Stimulated activated CD4-positive, alpha-beta T cell treated with anti-CD3 and anti-CD28 coated beads, Interleukin-1b, Interleukin-23, amount 100 ng/mL, for 24 hours (primary cell): Measurements from ENCODE around the gene NHSL2.

ENCODE experiments used
- DNase-seq, 4 experiments: peaks; one replicate each; pipeline ENCODE4 v3.0.0-alpha.2; 2020; ENCODE audit warnings: low read depth in 4 of 4, low spot score in 1 of 4

NHSL2 gene

DNA sequence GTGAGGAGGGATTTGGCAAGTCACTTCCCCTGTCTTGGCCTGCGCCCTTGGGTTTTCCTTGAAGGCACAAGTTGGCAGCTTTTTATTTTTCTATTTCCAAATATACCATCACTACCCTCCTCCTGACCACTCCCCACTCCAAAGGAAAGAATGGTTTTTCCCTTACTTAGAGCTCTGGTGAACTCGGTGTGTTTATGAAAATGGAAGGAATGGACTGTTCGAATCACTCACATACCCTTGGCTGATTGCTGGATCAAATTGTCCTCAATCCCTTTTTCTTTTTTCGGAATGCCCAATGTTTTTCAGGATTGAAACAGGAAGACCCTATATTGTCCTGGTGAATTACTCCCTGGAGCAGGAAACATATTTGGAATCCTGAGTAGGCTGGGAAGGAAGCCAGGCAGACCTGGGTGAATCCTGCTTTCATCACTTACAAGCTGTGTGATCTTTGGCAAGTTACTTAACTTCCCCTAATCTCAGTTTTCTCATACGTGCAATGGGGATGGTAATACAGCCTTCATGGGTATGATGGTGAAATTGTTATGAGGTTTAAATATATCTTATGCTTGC is 150.4 kb downstream of the NHSL2 start:
- DNase-seq, result no peak

DNA sequence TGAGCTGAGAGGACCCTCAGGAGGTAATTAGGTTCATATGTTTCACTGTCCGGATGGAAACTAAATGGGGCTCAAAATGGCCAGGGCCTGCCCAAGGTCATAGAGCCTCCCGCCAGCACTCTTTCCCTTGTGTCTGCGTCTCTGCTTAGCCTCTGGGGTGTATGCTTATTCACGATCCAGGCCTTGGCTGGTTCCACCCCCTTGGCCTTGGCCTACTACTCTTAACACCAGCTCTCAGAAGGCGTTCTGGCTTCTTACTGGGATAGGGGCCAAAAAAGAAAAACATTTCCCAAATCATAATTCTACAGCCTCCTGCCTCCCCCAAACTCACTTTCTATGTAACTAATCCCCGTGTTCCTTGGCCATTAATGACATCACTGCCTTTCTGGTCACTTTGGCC is 152.3 kb downstream of the NHSL2 start:
- DNase-seq, result no peak

DNA sequence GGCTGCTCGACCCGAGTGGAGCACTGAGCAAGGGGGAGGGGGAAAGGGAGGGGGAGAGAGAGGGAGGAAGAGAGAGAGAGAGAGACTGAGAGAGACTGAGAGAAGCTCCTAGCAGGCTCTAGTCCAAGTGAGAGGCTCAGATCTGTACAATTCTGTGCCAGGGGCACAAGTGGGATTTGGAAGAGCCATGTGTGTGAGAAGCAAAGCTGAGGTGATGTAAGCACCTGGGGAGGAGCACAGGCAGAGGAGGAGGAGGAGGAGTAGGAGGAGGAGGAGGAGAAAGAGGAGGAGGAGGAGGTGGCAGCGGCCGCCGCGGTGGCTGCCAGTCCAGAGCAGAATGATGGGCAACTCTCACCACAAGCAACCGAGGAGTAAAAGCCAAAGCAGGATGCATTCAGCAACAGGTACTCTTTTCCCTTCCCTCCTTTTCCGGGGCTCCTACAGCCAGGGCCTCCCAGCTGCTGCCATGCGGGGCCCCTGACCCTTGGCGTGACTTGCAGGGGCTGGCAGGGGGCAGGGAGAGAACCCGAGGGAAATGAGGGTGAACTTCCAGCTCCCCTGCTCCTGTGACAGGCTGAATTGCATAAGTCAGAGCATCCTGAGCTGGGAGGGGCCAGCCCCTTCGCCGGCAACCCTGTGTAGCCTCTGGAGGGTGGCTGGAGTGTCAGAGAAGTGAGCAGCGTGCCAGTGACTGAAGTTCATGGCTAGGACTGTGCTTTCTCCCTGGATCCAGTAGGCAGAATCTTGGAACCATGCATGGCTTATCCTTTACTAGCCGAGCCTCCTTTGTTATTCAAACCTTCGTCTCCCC is 158.9 kb downstream of the NHSL2 start:
- no peak for DNase-seq

DNA sequence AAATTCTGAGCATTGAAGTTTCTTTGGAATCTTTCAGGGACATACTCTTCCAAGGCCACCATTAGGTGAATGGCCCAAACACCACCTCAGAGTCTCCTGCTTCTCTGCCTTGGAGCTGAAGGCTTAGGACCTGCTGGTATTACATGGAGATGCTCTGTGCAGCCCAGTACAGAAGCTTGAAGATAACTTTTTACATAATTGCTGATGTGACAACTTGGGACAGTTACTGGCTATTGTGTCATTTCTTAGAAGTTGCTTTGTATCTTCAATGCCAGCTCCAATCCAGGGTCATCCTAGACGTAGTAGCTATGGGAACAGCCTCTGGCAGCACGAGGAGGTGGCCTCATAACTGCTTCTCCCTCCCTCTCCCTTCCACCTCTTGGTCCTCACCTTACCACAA is 160.6 kb downstream of the NHSL2 start:
- no peak for DNase-seq

DNA sequence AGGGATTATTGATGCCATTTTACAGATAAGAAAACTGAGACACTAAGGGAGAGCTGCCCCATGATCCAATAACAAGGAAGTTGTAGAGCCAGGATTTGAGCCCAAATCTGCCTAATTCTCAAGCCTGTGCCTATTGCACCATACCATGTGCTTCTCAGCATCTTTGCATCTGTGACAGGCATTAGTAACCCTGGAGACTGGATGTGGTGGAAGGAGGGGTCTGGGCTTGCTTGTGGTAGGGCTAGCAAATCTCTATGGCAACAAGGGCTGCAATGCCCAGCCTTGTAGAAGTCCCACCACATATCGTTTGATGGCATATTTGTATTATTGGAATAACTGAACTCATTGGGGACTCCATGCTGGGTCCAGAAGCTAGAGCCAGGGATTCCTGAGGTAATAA is 163.0 kb downstream of the NHSL2 start:
- DNase-seq, result no peak

DNA sequence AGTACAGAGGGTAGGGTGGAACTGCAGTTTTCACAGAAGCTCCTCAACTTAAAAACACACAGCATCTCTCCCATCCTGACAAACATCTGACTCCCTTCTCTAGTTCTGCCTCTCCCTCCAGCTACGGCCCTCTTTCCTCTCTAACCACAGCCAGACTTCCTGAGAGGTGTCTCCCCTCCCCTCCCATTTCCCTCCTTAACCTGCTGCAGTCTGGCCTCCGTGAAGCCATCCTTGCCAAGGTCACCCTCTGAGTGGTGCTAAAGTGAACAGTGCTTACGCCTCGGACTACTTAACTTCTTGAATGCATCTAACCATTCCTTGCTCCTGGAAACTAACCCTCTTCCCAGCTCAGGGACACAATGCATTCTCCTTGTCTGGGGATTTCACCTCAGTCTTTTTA is 167.8 kb downstream of the NHSL2 start:
- no peak for DNase-seq

DNA sequence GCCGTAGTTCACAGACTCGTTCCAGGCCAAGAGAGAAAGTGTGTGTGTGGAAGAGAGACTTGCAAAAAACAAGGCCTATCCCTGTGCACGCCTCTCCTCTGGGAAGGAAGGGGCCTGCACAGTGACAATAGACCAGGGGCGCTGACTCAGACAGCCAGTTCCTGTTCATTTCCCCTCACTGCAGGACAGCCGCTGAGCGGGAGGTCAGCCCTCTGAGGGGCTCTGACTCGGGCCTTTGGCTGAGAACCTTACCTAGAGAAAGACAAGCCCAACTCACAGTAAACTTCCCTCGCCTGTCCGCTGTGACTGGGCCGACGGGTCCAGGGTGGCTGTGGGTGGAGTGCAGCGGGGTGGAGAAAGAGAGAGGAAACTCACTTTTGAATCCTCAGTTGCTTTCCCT is 169.0 kb downstream of the NHSL2 start:
- no peak for DNase-seq

DNA sequence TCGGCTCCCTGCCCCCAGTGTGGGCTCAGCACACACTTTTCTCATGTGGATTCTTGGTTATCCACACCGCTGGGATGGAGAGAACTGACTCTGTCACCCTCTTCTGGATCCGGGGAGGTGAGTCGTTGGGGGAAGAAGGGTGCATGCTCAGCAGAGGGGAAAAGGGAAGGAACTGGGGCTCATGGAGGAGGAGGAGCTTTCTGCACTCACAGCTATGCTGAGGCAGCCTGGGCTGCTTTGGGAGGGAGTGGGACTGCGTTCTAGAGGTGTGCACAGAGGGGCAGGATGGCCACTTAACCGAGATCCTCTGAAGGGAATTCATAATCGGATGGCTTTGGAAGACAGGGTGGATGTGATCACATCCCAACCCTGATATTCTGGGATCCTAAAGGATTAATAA is 169.5 kb downstream of the NHSL2 start:
- DNase-seq, result no peak

DNA sequence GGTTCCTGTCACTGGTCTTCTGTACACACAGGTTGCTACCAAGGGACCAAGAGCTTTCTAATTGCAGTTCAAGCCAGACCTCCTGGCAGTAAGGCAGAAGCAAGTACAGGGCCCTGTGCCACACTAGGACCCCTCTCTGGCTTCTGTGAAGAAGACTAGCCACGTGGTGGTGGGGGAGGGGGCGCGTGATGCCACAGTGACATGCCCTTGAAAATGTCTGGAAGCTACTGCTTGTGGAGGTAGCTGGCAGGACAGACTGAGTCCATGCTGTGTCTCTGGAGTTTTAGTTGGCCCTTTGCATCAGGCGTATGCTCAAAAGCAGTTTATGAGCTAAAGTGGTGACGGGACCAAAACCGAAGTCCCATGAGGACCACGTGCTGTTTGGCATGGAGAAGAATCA is 170.2 kb downstream of the NHSL2 start:
- no peak for DNase-seq

DNA sequence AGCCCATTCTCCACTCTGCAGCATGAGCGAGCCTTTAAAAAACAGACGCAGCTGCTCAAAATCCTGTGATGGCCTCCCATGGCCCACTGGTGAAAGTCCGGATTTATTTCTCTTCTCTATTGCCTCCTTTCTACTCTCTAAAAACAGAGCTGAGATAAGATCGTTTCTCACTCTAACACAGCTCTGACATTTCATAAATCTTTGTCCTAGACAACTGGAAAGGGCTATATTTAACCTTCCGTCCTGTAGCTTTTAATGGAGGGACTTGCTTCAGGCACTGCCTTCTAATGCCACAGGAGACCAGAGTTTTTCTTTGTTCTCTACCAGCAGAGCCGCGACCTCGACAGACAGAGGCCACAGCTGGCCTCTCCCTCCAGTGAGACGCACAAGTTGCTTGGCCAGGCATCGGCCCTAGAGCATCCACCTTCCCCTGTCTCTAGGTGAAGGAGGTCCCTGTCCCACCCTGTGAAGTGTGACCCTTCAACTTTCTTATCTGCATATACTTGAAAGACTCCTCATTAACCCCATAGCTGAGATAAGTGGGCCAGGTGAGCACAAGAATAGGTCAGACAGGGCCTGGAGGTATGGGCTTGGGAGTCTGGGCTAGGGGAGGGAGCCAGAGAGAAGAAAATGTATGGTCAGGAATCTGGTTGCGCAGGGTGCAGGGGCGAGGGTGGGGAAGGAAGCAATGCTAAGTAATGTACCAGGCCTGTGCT is 171.1 kb downstream of the NHSL2 start:
- no peak for DNase-seq

DNA sequence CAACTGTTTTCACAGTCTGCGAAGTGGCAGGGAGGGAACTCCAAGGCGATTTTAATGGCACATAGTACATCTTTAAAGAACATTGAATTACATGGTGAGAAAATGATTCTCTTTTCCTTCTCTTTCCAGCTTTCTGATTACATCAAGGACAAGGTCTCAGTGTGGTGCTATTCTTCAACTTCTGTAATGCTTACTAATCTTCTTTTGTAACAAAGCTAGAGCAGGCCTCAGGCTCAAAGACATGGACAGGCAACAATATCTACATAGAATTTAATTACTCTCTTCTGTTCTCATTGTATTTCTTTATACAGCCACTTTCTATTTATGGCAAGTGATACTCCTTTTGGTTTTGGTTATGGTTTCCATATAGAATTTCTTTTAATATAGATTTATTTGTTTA is 172.6 kb downstream of the NHSL2 start:
- DNase-seq, result no peak

DNA sequence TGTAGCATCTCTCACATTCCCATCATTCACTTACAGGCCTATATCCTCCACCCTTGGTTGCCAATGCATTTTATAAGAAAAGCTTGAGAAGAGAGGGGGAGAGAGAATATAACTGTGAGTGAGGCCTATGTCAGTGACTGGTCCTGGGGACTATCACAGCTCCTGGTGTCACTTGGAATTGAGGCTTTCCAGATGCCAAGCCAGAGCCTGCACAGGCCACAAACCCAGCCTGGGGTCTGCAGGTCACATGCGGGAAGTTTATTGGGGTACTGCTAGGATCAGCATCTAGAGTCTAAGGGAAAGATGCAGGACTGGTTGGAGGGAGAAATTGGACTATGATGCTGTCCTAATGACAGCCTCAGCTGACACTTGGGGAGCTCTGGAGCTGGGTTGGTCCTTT is 173.5 kb downstream of the NHSL2 start:
- DNase-seq, result no peak

DNA sequence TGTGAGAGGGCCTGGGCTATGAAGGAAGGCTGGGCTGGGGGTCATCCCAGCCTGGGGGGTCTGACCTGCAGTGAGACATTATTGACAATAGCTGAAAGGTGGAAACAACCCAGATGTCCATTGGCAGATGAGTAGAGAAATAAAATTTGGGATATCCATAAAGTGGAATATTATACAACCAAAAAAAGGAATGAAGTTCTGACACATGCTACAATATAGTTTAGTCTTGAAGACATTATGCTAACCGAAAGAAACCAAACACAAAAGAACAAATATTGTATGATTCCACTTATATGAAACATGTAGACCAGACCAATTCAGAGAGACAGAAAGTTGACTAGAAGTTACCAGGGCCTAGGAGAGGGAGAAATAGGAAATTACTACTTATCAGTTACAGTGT is 176.3 kb downstream of the NHSL2 start:
- DNase-seq, result no peak

DNA sequence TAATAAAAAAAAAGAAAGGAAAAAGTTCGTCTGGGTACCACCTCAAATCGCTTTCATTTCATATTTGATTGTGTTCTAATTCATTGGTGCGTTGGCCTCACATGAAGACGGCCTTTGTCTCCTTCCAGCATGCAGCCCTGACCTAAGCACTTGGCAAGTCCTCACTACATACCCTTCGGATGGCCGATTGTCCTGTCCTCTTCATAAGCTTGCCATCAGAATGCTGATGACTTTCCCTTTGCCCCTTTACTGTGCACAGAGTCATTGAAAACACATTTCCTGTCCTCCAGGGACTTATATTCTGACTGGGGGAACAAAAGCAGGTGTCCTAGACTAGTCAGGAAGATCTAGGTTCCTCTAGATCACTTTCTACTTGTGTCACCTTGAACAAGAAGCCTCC is 178.1 kb downstream of the NHSL2 start:
- DNase-seq, result no peak

DNA sequence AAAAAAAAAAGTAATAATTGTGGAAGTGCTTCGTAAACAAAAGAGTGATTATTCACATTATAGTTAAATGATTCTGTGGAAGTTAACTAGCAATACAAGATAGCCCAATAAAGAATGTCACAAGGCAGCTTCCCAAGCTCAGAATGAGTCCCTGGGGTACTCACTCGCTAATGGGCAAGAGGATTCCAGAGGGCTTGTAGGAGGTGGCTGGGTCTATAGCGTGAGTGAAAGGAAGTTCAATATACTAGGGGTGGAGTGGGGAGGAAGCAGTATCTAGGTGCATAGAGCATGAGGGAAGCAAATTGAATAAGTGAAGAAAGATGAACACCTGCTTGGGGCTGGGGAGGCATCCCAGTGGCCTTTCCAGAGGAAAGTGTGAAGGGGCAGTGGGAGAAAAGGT is 178.6 kb downstream of the NHSL2 start:
- DNase-seq, result no peak

DNA sequence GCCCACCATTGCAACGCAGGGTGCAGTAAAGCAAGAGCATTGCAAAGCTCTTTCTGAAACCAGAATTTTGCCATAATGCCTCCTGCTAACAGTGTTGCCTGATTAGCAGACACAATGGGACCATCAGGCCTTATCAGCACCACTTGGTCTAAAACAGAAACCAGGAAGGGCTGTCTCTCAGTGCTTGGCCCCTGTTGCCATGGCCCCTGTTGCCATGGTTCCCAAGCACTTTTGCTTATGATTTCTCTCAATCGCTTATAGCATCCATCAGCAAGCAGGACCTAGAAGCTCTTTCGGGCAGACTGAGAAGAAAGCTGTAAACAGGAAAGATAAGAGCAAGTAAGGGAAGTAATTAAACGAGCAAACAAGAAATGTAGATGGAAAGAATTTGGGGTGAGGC is 184.2 kb downstream of the NHSL2 start:
- DNase-seq, result peak in 2 of 4 experiments; percentile 10 to 13

DNA sequence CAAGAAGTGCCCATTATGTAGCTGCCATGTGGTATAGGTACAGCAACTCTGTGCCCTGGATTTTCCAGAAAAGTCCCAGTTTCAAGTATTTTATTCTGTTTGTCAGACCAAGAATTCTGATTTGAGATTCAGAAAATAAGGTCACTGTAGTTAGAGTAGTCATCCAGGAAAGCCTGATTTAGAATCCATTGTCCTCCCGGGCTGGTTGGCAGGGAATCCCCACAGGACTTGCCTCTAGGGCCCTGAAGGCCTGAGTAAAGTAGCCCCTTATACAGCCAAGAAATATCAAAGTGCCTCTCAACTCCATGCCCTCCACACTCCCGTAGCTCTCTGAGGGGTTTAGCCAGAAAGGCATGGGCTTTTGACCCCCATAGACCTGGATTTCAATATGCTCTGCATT is 184.7 kb downstream of the NHSL2 start:
- DNase-seq, result no peak

DNA sequence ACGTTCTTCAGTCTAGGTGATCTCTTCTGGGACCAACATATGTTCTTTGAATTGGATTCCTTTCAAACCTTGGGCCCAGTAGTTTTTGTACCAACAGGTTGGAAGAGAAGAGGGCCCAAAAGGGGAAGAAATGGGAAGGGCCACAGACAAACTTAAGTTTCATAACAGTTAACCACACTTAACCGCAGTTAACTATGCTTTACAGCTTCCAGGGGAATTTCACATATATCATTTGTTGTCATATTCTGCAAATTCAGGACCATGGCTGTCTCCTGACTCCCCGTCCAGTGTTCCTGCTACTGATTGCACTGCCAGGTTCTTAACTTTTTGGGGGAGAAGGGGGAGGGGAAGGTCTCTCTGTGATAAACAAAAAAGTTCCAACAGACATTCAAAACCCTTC is 186.5 kb downstream of the NHSL2 start:
- DNase-seq, result no peak

DNA sequence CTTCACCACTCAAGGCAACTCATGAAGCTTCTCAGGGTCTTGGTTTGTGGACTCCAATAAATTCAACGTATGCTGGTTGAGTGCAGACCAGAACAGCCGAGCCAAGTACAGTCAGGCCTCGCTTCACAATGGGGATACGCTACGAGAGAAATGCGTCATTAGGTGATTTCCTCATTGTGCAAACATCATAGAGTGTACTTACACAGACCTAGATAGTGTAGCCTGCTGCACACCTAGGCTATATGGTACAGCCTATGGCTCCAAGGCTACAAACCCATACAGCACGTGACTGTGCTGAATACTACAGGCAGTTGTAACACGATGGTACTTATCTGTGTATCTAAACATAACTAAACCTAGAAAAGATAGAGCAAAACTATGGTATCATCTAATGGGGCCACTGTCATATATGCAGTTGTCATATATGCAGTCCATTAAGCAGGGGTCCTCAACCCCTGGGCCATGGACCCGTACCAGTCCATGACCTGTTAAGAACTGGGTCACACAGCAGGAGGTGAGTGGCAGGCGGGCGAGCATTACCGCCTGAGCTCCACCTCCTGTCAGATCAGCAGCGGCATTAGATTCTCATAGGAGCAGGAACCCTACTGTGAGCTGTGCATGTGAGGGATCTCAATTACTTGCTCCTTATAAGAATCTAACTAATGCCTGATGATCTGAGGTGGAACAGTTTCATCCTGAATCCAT is 189.6 kb downstream of the NHSL2 start:
- no peak for DNase-seq

DNA sequence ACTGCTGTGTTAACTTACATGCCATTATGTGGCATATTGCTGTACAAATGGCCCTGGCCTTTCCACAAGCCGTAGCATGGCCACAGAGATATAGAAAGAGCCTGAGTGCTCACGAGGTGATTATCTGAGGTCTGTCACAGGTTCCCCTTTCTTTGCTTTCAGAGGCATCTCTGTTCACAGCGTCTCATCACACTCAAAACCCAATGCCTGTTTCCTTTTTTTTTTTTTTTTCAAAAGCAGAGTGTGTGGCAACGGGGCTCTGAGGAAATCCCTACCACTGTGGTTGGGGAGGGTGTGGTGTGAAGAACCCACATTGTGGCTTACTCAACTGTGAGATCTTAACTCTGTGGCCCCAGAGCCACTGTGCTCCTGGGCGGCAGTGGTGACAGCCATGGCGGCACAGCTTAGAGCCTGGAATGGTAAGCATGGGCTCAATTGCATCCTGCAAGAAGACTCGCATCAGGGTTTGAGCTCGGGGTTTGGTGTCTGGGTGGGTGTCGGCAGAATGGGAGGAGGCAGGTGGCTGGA is 190.2 kb downstream of the NHSL2 start:
- DNase-seq, result peak in 3 of 4 experiments; percentile 10 to 31 (median 19)

DNA sequence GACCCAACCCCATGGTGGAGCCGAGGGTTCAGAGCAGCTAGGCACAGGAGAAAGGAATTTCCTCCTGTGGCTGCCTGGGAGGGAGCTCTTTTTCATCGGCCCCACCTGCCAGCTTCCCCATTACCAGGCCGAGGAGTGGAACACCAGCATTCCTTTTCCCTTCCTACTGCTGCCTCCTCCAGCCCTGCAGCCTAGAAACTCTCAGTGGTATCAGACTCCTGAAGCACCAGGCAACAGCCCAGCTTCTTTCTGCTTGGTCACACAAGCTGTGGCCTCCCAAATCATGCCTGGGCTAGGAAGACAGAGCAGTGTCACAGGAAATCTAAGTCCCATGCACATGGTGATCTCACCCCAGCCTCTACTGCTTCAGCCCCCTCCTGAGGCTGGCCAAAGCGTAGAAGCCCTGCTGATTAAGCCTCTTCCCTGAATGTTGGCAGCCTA is 191.0 kb downstream of the NHSL2 start:
- DNase-seq, result no peak

DNA sequence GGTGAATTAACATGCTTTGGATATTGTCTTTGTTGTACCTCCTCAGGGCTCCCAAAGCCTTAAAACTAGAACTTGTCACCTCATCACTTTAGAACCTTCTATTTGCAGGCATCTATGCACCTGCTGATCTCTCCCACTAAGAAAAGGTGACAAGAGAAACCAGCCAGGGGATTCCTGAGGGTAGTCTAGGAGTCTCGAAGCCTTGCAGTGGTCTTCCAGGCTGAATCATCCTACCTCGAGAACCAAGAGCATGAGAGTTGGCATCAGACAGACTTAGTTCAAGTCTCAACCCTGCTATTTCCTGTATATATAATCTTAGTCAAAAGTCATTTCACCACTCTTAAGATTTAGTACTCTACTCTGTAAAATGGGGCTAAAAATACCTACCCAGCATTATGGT is 191.5 kb downstream of the NHSL2 start:
- no peak for DNase-seq
